Muscle of back (tissue), 11 donors: ENCODE data around the gene CHRNA4. TPM values are rescaled to one million over a fixed set of nuclear protein-coding genes. Genes with fewer than 3 reads are reported as not detected.
A peak's percentile ranks its signal among the peaks of the same experiment; 100 is the strongest.
"Not testable (repeated sequence)": the region's sequence is repeated elsewhere in the genome, so short reads cannot be mapped to it uniquely, and the experiment has no call there.

ENCODE experiments used
- DNase-seq, 3 donors: peaks; one replicate each; pipeline versions ENCODE4 v3.0.0 to v3.0.0-alpha.2; 2013
- polyA plus RNA-seq, 10 donors: library from polyadenylated mRNA; unstranded; fragments of 120-200 nt; gene quantifications; one replicate each; pipeline ENCODE4 v1.2.1, GENCODE V29; 2013; ENCODE audit not compliant: insufficient read length in 10 of 10

Gene CHRNA4
- polyA plus RNA-seq, 10 donors: 0.14 to 1.5 (median 0.61) TPM

DNA sequence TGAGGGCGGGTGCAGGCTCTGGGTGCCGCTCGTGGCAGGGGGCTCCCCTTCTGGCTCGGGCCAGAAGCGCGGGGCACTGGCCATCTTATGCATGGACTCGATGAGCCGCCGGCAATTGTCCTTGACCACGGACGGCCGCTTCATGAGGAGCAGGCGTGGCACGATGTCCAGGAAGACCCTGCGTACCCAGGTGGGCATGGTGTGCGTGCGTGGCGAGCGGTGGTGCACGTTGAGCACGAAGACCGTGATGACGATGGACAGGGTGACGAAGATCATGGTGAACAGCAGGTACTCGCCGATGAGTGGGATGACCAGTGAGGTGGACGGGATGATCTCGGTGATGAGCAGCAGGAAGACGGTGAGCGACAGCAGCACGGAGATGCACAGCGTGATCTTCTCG lies 11.0 kb downstream of the CHRNA4 start:
- DNase-seq: no peak

DNA sequence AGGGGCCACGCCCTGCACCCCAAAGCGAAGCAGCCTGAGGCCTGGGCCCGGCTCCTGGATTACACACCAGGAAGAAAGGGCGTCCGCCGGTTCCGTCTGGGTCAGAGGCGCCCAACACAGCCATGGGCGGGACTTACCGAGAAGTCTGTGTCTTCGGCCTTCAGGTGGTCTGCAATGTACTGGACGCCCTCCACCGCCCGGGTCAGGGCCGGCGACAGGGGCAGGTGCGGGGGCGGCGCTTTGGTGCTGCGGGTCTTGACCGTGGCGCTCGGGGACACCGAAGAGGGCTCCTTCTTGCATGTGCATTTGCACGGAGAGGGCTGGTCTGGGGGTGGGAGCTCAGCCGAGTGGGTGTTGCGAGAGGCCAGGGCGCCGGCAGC lies 11.6 kb downstream of the CHRNA4 start:
- no peak for DNase-seq

DNA sequence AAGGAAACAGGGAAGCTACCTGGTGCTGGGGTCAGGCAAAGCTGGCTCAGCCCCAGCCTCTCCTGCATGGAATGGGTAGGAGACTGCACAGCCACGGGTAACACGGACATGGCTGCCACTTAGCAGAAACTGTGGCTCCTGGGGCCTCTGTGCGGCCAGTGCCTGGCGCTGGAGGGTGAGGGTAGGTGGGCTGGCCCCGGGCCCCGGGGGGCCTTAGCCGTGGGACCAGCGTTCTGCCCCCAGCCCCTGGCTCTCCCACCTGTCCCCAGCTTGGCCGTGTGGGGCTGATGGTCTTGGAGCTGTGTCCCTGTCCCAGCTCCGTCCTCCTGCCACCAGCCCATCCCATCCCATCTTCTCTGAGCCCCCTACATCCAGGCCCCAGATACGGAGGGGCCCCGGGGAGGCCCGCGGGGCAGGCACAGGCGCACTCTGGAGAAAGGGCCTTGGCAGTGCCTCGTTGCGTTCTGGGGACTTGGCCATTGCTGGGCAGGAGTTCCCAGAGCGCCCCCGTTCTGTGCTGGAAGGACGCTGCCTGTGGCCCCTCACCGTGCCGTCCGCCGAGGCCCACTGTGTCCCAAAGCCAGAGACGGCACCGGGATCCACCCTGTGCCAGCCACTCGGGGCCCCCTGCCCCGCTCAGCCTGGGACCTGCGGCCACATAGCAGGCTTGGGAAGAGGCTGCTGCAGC lies 12.2 kb downstream of the CHRNA4 start:
- no peak for DNase-seq

DNA sequence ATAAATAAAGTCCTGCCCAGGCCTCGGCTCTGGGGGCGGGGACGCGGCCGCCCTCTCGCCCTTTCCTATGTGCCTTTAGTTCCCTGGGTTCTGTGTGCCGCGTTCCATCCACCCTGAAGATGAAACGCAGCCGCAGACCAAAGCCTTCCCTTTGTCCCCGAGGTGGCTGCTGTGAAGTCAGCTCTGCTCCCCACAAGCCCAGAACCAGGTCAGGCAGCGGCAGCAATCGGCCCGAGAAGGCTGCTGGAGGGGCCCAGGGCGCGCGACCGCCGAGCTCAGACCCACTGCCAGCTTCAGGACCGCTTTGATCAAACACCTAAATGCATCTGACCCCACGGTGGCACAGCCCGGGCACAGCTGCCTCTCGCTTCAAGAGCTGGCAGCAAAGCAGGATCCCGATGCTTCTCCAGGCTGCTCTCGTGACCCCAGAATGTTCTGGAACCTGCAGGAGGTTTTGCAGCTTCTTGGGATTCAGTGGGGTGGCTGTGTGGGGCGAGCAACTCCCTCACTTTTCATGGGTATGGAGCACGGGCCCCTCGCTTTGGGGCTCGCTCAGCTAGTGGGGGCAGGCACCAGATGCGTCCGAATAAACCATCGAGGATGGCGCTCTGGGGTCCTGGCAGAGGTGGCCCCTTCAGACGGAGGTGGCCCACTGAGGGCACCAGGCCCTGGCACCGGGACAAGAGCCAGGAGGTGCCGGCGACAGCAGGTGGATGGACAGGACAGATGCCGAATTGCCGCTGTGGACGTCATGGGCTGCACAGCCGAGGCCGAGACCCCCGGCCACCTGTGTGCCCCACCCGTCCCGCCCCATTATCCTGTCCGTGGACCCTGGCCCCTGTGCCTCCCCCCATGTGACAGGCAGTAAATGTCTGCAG lies 13.0 kb downstream of the CHRNA4 start:
- DNase-seq: no peak

DNA sequence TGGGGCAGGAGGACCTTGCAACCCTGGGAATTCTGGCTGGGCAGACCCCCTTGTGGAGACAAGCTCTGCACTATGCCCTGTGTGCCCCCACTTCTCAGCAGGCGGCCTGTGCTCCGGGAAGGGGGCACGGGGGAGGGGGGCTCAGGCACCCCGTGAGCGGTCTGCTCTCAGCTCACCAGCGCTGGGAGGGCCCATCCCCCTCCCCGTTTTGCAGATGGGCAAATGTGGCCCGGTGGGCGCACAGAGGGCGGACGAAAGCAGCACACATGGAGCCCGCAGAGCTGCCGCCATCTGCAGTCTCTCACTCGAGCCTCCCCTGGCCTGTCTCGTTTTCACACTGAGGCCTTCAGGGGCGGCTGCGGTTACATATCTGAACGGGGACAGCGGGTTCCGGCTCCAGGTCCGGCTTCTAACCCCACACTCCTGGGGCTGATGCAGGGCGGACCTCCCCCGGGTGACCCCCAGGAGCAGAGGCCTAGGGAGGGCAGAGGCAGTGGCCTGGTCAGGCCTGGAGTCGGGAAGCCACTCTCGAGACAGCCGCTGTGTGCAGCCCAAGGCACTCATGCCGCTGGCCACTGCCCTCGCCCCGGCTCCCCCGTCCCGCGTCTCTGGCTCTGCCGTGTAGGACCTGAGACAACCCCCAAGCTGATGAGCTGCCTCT lies 13.9 kb downstream of the CHRNA4 start:
- no peak for DNase-seq

DNA sequence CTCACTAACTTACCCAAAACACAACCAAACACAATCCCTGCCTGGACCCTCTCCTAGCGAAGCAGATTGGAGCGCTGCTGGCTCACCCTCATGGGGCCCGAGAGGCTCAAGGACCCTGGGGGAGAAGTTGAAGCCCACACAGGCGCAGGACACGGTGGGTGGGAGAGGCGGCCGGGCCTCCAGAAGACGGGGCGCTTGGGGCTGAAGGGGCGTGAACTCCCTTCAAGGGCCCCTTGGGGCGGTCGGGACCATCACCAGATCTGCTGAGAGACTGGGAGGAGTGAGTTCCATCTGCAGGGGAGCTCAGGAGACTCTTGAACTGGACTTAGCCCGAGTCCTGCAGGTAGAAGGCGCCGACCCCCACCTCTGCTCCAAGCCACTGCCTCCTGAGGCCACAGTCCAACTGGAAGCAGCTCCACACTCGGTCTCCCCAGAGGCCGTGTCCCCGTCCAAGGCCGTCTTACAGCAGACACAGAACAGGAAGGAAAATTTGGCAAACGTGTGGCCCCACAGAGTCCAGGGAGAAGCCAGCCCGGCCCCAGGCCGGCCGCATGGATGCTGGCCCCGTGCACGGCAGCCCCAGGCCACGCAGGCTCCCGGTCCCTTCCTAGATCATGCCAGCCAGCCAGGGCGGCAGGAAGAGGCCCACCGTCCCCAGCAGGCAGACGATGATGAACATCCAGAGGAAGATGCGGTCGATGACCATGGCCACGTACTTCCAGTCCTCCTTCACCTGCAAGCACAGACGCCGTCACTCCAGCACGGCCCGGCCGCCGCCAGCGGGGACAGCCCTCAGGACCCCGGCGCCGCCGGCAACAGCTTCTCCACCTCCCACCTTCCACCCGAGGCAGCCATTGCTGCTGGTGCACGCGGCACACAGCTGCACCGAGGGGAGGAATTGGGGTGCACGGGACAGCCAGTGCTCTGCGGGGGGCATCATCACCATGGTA lies 14.7 kb downstream of the CHRNA4 start:
- DNase-seq: no peak

DNA sequence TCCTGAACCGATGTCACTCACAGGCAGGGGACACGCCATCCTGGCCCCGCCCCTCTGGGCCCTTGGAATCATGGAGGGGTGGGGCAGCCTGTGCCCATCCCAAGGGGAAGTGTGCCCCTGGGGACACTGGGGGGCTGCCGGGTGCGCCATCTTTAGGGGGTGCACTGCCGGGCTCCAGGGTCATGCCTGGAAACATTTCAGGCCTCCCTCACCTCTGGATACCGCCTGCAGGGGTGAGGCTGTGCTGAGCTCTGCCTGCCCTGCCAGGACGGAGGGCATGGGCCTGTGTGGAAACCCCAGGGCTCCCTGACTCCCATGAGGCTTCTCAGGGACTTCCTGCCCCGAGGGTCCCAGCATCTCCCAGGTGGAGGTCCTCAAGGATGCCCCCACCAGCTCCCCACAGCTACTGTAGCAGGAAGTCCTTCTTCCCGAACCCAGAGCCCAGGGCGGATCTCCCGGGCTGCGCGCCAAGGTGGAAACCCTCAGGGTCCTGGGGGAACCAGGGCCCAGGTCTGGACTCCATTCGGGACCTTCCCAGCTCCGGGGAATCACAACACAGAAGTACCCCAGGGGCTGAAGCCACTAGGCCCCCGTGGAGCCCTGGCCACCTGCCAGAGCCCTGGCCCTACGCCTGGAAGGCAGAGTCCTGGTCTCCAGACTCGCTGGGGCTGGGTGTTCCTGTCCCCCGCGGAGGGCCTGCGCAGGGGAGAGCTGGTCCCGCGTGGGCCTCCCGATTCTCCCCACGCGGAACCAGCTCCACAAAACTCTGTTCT lies 15.6 kb downstream of the CHRNA4 start:
- DNase-seq: no peak

DNA sequence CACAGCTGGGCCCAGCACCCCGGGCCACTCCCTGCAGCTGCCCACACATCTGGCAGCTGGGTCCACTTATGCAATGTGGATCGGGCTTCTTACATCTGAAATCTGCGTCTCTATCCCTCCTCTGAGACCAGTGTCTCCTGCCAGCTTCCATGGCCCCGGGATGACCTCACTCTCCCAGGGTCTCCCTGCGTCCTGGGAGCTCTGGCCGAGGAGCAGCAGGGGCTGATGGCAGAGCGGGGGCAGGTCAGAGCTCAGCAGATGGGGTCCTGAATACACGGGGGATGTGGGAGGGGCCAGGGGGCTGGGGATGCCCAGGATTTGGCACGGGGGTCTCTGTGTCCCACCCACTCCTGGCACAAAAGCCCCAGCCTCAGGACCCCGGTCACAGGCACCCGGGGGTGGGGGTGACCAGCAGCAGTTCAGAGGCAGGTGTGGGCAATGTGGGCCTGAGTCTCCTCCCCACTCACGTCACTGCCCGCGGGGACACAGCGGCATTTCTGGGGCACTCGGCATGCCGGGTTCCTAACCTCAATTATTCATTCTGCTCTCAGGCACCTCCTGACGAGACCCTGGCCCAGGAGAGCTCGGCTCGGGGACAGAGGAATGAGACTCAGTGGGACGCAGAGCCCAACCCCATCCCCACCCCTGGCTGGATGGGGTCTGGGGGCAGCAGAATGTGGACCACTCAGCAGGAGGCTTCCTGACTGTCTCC lies 16.4 kb downstream of the CHRNA4 start:
- DNase-seq: peak; percentile 17 to 63 (median 32)

DNA sequence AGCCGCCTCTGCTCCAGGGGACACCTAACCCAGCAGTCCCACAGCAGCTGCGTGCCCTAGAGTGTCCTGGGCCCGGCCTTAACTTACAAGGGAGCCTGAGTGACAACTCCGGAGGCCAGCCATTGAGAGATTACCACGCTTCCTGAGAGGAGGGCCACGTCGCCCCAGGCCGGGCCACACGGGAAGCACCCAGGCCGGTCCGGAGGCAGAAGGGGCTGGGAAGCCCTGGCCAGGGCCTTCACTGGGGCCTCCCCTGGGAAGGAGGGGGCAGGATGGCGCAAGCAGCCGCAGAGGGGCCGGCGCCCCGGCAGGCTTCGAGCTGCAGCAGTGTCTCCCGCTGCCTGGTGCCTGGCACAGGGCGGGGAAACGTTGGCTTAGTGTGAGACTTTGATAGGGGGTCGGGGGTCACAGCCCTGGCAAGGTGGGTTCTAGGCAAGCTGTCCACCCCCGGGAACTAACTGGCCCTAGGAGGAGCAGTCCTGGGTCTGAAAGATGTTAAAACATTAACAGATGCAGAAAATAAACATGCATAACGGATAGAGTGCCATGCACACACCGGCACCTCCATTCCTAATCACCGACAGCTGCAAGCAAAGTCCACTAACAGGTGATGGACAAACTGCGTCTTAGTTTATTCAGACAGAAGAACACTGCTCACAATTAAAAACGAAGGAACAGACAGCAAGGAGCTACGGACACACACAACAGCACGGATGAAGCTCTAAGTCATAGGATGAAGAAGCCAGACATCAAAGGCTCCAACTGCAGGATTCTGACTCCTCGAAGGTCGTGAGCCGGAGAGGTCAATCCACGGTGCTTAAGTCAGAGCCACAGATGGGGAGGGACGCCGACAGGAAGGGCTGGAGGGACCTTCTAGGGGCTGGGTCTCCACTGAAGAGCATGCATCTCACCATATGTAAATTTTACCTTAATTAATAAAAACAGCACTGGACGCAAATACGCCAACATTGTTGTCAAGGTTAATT lies 17.4 kb downstream of the CHRNA4 start:
- DNase-seq: no peak

DNA sequence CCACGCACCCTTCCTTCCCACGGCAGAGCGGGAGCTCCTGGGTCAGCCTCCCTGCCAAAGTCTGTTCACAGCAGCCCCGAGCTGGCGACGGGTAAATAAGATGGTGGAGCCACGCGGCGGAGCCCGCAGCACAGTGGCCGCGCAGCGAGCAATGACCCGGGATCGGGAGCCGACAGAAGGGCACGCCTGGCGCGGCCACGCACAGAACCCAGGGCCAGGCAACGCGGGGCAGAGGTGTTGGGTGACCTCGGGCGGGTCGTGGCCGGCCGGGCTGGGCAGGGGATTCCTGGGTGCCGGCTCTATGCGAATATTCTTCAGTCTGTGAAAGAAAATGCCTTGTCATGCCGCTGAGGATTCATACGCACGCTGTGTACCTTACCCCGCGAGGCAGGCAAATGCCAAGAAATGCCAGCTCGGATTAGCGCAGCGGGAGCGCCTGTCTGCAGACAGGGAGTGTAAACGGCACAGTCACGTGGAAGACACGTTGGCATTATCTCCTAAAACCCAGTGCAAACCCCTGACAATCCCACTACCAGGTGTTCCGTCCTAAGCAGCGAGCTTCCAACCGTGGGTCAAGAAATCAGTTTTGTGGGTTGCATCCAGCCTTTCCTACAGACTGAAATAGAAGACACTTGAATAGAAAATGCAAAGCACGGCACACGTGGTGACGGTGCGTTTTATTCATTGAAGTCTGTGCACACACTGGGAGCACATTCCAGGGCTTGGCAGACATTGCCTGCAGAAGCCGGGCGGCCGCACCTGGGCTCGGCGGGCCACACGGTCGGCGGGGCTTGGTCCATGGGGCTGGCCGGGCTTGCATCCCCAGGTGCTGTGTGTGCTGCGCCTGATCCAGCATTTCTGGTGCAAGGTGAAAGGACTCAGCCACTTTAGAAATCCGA lies 18.3 kb downstream of the CHRNA4 start:
- DNase-seq: no peak

DNA sequence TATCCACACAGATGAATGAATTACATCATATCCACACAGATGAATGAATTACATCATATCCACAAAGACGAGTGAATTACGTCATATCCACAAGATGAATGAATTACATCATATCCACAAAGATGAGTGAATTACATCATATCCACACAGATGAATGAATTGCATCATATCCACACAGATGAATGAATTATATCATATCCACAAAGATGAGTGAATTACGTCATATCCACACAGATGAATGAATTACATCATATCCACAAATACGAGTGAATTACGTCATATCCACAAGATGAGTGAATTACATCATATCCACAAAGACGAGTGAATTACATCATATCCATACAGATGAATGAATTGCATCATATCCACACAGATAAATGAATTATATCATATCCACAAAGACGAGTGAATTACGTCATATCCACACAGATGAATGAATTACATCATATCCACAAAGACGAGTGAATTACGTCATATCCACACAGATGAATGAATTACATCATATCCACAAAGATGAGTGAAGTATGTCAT lies 20.9 kb downstream of the CHRNA4 start:
- not testable (repeated sequence) for DNase-seq

DNA sequence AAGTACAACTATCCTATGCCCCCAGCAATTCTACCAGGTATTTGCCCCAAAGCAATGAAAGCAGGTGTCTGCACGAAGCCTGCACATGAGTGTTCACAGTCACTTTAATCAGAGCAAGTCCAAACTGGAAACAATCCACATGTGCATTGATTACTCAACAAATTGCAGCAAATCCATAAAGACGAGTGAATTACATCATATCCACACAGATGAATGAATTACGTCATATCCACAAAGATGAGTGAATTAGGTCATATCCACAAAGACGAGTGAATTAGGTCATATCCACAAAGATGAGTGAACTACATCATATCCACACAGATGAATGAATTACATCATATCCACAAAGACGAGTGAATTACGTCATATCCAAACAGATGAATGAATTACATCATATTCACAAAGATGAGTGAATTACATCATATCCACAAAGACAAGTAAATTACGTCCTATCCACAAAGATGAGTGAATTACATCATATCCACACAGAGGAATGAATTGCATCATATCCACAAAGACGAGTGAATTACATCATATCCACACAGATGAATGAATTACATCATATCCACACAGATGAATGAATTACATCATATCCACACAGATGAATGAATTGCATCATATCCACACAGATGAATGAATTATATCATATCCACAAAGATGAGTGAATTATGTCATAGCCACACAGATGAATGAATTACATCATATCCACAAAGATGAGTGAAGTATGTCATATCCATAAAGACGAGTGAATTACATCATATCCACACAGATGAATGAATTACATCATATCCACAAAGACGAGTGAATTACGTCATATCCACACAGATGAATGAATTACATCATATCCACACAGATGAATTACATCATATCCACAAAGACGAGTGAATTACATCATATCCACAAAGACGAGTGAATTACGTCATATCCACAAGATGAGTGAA lies 21.7 kb downstream of the CHRNA4 start:
- DNase-seq: not testable (repeated sequence)

DNA sequence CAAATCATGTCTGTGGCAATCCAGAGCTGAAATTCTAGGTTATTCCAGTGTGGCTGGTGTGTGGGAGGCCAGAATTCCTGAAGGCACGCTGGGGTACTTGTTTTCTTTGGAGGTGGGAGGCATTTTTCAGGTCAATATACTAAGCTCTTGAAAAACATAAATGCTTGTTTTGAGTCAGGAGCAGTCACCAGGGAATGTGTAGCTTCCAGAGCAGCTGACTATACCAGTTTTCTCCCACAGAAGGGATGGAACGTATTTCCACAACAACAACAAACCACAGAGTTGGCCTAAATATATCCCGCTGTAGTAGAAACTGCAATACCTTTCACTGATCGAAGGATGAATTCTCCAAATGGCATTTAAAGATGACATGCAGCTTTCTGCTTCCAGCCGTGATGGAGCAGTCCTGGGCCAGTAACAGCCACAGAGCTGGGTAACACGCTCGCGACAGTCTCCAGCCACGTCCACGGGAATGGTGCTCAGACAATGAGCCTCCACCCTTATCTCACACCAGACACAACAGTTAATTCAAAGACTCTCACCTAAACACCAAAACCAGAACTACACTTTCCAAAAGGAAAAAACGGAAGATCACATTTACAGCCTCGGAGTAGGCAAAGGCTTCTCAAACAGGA lies 23.2 kb downstream of the CHRNA4 start:
- no peak for DNase-seq

DNA sequence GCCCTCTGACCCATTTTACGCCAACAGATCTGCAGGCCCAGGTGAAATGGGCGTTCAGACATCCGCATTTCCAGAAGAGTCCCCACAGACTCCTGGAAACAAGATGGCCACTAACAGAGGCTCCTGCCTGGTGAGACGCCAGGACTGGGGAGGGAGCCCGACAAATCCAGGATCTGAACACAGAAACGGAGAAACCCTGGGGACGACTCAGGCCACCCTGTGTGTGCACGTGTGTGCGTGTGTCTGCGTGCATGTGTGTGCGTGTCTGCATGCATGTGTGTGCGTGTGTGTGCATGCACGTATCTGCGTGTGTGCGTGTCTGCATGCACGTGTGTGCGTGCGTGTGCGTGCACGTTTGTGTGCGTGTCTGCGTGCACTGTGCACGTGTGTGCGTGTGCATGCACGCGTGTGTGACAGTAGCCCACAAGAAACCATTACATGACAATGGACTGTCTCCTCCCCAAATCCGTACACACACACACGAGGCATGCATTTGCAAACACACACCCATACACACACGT lies 24.9 kb downstream of the CHRNA4 start:
- DNase-seq: no peak

DNA sequence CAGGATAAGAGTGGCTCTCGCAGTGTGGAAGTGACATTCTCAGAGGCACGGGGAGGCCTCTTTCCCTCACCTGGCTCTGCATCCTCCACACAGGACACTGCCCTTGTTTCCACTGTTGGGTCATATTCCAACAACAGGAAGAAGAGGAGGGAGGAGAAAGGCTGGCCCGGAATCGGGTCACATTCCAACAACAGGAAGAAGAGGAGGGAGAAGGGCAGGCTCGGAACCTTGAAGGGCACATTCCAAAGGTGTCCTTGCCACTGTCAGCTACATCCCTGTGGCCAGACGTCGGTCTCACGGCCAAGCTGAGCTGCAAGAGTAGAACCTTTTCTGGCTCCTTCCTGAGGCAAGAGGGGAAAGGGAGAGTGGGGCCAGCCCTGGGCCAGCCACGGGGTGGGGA lies 25.4 kb downstream of the CHRNA4 start:
- DNase-seq: no peak
